Mammary epithelial cell (primary cell): ENCODE results near the gene SASH3.

Experiments
- EZH2 ChIP-seq: IDR thresholded peaks from 2 replicates; pipeline ENCODE4 v1.6.1; 2012; ENCODE audit warnings: low read length, inconsistent platforms, borderline replicate concordance
- TF ChIP-seq, protein P1 (sequence below), 2 donors: IDR thresholded peaks in 1 of 2; conservative IDR thresholded peaks in 1 of 2; 2 replicates each; pipeline ENCODE4 v1.5.1; 2011 to 2012; ENCODE audit warnings: inconsistent platforms in 2 of 2, low read length in 2 of 2, mild to moderate bottlenecking in 2 of 2, control low read depth in 1 of 2, low read depth in 1 of 2; ENCODE audit not compliant: insufficient read depth in 1 of 2; ENCODE audit errors: extremely low read depth in 1 of 2

DNA sequence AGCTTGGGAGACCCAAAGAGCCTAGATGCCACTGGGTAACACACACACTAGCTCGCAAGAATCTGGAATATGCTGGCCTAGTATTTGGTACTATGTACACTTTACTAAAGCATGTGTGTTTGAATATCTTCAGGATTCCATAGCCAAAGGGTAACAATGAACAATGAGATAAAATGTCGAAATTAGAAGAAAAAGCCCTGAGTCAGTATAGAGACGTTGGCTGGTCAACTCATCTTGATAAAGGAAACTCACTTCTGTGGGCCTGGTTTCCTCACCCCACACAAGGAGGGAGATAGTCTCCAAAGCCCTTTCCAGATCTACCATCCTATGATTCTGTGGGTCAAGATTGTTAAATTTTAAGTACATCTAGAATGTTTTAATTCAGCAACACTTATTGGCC lies 57.1 kb downstream of the SASH3 start:
- TF ChIP-seq, protein P1, sequence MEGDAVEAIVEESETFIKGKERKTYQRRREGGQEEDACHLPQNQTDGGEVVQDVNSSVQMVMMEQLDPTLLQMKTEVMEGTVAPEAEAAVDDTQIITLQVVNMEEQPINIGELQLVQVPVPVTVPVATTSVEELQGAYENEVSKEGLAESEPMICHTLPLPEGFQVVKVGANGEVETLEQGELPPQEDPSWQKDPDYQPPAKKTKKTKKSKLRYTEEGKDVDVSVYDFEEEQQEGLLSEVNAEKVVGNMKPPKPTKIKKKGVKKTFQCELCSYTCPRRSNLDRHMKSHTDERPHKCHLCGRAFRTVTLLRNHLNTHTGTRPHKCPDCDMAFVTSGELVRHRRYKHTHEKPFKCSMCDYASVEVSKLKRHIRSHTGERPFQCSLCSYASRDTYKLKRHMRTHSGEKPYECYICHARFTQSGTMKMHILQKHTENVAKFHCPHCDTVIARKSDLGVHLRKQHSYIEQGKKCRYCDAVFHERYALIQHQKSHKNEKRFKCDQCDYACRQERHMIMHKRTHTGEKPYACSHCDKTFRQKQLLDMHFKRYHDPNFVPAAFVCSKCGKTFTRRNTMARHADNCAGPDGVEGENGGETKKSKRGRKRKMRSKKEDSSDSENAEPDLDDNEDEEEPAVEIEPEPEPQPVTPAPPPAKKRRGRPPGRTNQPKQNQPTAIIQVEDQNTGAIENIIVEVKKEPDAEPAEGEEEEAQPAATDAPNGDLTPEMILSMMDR (conservative IDR thresholded peaks at IDR 0.05 in 1 of 2, IDR thresholded peaks at IDR 0.05 in 1 of 2; ENCODE audit: extremely low read depth in 1 of 2, insufficient read depth in 1 of 2, low read depth in 1 of 2, low read length in 2 of 2): no peak
- no peak for TF ChIP-seq EZH2
